CD4-positive, alpha-beta T cell treated with Interleukin-6 for 4 hours (primary cell): ENCODE measurements around the gene ITGBL1.

Source experiments
- DNase-seq: peaks from one replicate; pipeline ENCODE4 v3.0.0-alpha.2; 2020; ENCODE audit warnings: mixed read lengths

Gene ITGBL1

DNA sequence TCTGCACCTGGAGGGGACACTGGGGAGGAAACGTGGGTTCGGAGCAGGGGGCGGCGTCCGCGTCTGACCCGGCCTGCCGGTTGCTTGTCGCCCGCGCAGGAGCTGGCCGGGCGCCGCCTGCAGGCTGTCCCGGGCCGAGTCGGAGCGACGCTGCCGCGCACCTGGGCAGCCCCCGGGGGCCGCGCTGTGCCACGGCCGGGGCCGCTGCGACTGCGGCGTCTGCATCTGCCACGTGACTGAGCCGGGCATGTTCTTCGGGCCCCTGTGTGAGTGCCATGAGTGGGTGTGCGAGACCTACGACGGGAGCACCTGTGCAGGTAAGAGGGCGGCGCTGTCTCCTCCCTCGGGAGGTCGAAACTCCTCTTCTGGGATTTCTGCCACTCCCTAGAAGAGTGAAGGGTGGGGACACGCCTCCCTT is 1.3 kb downstream of the ITGBL1 start:
- no peak for DNase-seq

GRCh38 chr13:101454767-101455166 is 2.3 kb downstream of the ITGBL1 start:
- no peak for DNase-seq

- DNase-seq: no peak
Observed at GRCh38 chr13:101455863-101456262, 3.4 kb downstream of the ITGBL1 start.

DNA sequence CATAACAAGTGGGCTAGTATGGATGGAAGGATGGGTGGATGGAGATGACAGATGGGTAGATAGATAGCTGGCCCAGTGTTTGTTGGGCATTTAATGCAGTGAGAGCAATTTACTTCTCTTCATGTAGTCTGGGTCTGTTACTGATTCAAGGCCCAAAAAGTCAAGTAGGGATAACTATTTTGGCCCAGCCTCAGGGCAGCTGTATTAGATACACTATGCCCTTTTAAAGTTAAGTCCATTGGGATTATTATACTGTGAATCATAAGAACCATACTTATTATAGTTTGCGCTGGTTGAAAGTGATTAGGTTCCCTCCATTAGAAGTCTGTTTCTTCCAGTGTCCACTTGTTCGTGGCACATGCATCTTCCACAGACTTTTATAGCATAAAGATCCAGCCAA is 4.7 kb downstream of the ITGBL1 start:
- DNase-seq: no peak

- no peak for DNase-seq
Observed at GRCh38 chr13:101465877-101466276, 13.4 kb downstream of the ITGBL1 start.

- no peak for DNase-seq
Observed at GRCh38 chr13:101467415-101467814, 14.9 kb downstream of the ITGBL1 start.

DNA sequence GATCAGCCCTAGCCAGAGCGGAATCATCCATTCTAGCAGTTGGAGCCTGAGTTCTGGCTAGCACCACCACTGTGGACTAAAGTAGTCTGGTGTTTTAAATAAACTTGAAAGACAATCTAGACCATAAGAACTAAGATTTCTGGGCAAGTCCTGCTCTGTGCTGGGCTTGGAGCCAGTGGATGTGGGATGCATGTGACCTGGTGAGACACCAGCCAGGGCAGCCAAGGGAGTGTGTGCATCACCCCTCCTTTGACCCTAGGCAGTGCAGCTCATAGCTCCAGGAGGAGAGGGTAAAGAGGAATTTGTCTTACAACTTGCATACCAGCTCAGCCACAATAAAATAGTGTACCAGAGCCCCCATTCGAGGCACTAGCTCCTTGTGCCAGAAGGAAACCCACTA is 21.0 kb downstream of the ITGBL1 start:
- DNase-seq: no peak

DNA sequence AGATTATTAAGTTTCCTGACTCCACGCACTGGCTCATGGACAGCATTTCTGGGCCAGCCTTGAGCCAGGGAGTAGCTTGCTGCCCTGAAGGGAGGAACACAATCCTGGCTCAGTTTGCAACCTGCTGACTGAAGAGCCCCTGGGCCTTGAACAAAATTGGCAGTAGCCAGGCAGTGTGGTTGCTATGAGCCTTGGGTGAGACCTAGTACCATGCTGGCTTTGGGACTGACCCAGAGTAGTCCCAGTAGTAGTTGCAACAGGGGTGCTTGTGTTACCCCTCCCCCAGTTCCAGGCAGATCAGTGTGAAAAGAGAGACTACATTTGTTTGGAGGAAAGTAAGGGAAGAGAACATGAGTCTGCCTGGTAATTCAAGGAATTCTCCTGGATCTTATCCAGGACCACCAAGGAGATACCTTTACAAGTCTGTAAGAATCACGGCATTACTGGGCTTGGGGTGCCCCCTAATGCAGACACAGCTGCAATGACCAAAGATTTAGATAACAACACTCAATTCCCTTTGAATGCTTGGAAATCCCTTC is 22.0 kb downstream of the ITGBL1 start:
- no peak for DNase-seq

DNA sequence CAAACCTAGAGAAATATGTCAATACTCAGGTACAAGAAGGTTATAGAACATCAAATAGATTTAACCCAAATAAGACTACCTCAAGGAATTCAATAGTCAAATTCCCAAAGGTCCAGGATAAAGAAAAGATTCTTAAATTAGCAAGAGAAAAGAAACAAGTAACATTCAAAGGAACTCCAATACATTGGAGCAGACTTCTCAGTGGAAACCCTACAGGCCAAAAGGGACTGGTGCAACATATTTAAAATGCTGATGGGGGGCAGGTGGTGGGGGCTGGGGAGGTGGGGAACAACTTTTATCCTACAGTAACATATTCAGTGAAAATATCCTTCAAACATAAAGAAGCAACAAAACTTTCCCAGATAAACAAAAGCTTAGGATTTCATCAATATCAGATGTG is 23.1 kb downstream of the ITGBL1 start:
- DNase-seq: no peak

GRCh38 chr13:101481421-101481820 is 28.9 kb downstream of the ITGBL1 start:
- no peak for DNase-seq

DNA sequence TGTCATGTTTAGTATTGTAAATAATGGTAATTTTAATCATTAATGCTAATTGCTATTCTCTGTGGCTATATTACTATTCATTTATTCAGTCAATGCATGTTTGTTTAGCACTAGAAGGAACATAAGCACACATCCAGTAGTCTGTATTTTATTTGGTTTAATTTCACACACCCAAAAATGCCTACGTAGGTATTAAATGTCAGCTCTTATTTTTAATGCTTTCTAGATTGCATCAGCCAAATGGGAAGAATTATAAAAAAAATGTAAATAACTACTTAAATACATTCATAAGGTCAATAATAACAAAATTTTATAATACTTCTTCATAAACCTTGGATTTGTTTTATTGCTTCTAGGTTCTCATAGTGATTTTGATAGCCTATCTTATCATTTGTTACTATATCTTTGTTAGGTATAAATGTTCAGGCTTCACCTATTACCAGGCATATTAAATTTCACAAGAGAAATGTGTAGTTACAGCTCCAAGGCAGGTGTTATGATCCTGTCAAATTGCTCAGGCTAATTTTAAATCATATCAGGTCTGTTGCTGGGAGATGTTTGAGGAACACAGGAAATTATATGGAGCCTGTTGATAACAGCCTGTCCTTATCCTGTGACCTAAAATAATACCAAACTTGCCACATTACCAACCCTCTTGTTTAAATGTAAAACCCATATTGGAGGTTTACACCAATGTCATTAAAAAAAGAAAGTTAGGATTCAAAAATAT is 34.4 kb downstream of the ITGBL1 start:
- no peak for DNase-seq

DNA sequence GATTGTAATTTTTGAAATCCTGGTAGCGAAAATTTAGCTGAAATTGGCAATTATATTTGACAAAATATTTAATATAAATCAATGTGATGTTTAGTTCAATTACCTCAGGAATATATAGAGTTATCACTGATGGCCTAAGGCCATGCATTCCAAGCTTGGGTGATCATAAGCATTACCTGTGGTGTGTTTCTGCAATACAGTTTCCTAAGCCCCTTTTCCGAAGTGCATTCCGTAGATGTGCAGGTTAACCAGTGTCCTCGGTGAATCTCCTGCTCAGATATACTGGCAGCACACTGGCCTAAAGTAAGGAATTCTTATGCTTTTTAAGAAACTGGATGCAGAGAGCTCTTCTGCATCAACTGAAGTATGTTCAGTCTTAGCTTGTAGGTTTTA is 35.0 kb downstream of the ITGBL1 start:
- DNase-seq: no peak

- DNase-seq: no peak
Observed at GRCh38 chr13:101488734-101489133, 36.3 kb downstream of the ITGBL1 start.

DNA sequence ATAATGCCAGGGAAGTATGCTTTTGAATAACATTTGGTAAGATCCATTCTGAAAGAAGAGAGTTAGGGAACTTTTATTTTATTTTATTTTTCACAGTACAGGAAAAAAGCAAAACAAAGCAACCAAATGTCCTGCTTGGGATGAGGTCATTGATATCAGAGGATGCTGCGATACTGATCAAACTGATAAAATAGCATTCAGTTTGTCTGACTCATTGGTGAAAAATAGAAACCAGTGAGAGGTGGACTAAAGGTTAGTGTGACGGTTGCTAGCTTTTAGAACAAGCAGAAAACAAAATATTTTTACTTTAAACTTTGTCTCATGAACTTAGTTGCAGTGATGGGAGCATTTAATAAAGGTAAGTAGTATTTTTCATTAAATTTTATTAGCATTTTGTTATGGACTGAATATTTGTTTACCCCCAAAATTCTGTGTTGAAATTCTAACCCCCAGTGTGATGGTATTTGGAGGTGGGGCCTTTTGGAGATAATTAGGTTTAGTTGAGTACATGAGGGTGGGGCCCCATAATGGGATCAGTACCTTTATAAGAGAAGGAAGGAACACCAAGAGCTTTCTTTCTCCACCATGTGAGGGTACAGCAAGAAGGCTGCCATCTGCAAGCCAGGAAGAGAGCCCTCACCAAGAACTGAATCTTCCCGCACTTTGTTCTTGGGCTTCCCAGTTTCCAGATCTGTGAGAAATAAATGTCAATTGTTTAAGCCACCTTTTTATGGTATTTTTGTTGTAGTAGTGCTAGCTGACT is 37.3 kb downstream of the ITGBL1 start:
- no peak for DNase-seq

- no peak for DNase-seq
Observed at GRCh38 chr13:101490406-101491015, 38.0 kb downstream of the ITGBL1 start.

DNA sequence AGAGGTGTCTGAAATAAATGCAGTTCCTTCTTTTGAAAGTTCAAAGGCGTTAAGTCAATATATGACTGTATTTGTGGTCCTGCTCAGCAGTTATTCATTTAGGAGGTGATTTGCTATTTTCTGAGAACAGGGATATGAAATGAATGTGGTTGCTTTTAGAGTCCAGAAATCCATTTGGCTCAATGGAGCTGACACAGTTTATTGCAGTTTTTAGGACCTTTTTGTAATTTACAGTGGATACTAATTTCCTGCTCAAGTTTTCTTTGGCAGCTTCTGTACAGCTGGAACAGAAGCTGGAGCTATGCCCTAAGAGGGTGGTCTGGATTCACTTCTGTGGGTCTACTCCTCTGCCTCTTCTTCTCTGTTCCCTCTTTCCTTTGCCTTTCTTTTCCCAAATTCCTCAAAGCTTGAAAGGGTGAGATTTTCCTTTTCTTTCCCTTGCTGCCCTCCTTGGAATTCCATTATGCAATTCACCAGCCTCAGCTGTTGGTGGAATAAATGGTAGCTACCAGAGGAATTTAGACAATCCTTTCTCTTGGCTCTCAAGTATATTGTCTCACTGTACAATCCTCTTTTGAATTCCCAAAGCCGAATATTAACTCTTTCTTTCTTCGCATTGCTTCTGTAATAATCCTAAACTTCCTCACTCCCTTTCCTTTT is 39.9 kb downstream of the ITGBL1 start:
- no peak for DNase-seq

DNA sequence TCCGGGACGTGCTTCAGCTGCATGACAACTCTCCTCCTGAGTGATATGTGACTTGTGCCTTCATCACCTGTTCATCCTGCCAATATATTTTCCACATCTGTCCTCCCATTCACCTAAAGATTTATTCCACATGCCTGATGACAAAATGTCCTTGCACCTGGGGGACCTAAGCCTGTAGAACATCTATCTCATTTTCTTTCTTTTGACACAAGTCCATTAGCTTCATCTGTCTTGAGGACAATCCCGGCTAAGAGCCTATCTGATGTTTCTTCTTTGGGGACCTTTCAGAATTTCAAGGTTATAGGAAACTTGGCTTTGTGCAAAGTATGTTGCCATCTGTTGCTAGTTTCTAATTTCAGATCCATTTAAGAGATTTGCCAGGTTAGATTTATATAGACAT is 41.1 kb downstream of the ITGBL1 start:
- DNase-seq: no peak

DNA sequence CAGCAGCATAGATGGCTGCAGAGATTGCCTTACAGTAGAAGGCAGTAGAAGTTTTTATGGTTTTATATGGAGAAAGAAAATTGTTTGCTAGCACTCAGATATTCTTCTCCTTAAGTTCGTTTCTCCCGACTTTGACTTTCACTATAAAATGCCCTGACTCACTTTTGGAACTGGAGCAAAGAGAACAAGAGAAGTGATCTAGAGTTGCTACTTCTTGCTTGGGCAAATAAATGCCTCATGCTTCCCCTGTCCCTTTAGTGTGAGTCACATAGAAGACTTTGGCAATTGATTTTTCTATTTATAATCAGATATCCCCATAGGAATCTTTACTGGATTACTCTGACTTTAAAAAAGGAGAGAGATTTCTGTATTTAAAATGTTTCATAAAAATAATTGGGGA is 46.9 kb downstream of the ITGBL1 start:
- no peak for DNase-seq

GRCh38 chr13:101502618-101503017 is 50.1 kb downstream of the ITGBL1 start:
- no peak for DNase-seq

- no peak for DNase-seq
Observed at GRCh38 chr13:101511161-101511560, 58.7 kb downstream of the ITGBL1 start.

- no peak for DNase-seq
Observed at GRCh38 chr13:101511766-101512165, 59.3 kb downstream of the ITGBL1 start.

DNA sequence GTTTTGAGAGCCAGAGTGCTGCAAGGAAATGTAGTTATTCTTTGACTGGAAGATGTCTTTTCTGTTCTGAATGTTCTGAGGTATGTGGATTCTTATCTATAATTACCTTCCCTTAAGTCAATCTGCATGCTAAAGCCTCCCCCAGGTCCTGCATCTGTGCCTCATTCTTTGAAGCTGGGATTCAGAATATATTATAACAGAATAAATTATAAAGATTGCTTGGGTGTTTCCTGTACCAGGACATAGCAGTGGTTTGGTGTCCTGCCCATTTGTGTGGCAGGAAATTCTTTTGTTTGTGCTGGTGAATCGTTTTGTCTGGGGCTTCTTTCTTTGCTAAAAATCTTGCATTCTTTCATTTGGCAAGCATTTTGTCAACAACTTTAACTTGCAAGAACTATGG is 60.2 kb downstream of the ITGBL1 start:
- no peak for DNase-seq

- no peak for DNase-seq
Observed at GRCh38 chr13:101514100-101514499, 61.6 kb downstream of the ITGBL1 start.
